ENCODE results near the gene ESPNL.

The ESPNL gene

GRCh38 chr2:238176613-238177012 lies 76.5 kb downstream of the ESPNL start:
- no peak for DNase-seq

GRCh38 chr2:238180554-238180953 lies 80.4 kb downstream of the ESPNL start:
- DNase-seq: no peak

DNA sequence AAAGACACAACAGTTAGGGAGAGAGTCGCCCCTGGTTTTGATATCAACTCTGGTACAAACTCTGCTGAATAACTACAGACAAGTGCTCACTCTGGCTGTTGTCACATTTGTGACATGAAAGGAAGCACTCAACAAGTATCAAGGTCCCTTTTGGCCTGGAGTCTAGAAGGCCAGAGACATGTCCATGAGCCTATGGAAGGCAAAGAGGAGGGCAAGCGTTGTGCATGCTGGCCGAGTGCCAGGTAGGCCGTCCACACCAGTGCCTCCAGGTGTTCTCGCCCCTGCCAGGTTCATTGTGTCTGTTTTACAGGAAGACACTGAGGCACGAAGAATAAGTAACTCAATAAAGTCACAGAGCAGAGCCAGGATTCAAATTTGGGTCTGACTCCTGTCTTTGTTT lies 82.2 kb downstream of the ESPNL start:
- DNase-seq: no peak
